Embryonic facial prominence (tissue), 1 donor: ENCODE measurements around the gene CACUL1.

Source experiments
- DNase-seq: peaks from one replicate; pipeline ENCODE4 v3.0.0-alpha.2; 2016; ENCODE audit errors: extremely low spot score

CACUL1 gene

GRCh38 chr10:118732245-118733165 lies 22.3 kb downstream of the CACUL1 start:
- DNase-seq = no peak

- no peak for DNase-seq
Measured at GRCh38 chr10:118730756-118731456, 23.9 kb downstream of the CACUL1 start.

GRCh38 chr10:118729641-118730258 lies 25.0 kb downstream of the CACUL1 start:
- no peak for DNase-seq

GRCh38 chr10:118729200-118729599 lies 25.6 kb downstream of the CACUL1 start:
- DNase-seq = no peak

GRCh38 chr10:118725886-118726500 lies 28.8 kb downstream of the CACUL1 start:
- DNase-seq = no peak

GRCh38 chr10:118723466-118723865 lies 31.3 kb downstream of the CACUL1 start:
- no peak for DNase-seq

GRCh38 chr10:118721539-118721876 lies 33.3 kb downstream of the CACUL1 start:
- no peak for DNase-seq

- no peak for DNase-seq
Measured at GRCh38 chr10:118720685-118721538, 33.9 kb downstream of the CACUL1 start.

GRCh38 chr10:118714366-118714765 lies 40.4 kb downstream of the CACUL1 start:
- no peak for DNase-seq

GRCh38 chr10:118712930-118713634 lies 41.7 kb downstream of the CACUL1 start:
- DNase-seq = no peak

GRCh38 chr10:118712080-118712479 lies 42.7 kb downstream of the CACUL1 start:
- no peak for DNase-seq

- no peak for DNase-seq
Measured at GRCh38 chr10:118710487-118710886, 44.3 kb downstream of the CACUL1 start.

GRCh38 chr10:118708571-118708970 lies 46.2 kb downstream of the CACUL1 start:
- no peak for DNase-seq

- no peak for DNase-seq
Measured at GRCh38 chr10:118704711-118705110, 50.1 kb downstream of the CACUL1 start.

GRCh38 chr10:118701529-118702323 lies 53.0 kb downstream of the CACUL1 start:
- DNase-seq = no peak

- DNase-seq = no peak
Measured at GRCh38 chr10:118698421-118698820, 56.3 kb downstream of the CACUL1 start.

GRCh38 chr10:118694848-118695247 lies 59.9 kb downstream of the CACUL1 start:
- DNase-seq = no peak

- DNase-seq = peak; percentile 9
Measured at GRCh38 chr10:118692872-118693271, 61.9 kb downstream of the CACUL1 start.

- DNase-seq = no peak
Measured at GRCh38 chr10:118689070-118689858, 65.5 kb downstream of the CACUL1 start.
